ENCODE measurements around the gene CLASP1. TPM values are rescaled to one million over a fixed set of nuclear protein-coding genes. Genes with fewer than 3 reads are reported as not detected.

Gene CLASP1
- polyA plus RNA-seq, 1 experiment: 12.8 TPM

- no peak for TF ChIP-seq CTCF (IDR thresholded peaks at IDR 0.05; ENCODE audit: low read depth, low read length)
- DNase-seq (ENCODE audit: low read depth, low spot score): no peak
- CTCF ChIA-PET: interaction anchor here (0.7 to 2.6 kb wide), 5 partner anchors 9 to 99 kb away, joined by 3 to 10 read pairs (median 3); partner anchors contain the start of gene RNU4ATAC
- Histone ChIP-seq H3K27me3 (ENCODE audit: control insufficient read depth, insufficient read depth, low read length) (no peaks in the 10 kb centered on the region), H3K4me3 (ENCODE audit: low read depth, low read length) (no peak overlapping the region), H3K27ac (ENCODE audit: low read depth, low read length) (no peak overlapping the region), H3K9me3 (ENCODE audit: control insufficient read depth, insufficient read depth, low read length) (no peaks in the 10 kb centered on the region)
- POLR2A ChIA-PET: interaction anchor here (2.6 kb wide), 1 partner anchor 99 kb away, joined by 8 read pairs; the partner anchor contains the start of gene RNU4ATAC
Observed at GRCh38 chr2:121431214-121431613, 218.0 kb downstream of the CLASP1 start.

DNA sequence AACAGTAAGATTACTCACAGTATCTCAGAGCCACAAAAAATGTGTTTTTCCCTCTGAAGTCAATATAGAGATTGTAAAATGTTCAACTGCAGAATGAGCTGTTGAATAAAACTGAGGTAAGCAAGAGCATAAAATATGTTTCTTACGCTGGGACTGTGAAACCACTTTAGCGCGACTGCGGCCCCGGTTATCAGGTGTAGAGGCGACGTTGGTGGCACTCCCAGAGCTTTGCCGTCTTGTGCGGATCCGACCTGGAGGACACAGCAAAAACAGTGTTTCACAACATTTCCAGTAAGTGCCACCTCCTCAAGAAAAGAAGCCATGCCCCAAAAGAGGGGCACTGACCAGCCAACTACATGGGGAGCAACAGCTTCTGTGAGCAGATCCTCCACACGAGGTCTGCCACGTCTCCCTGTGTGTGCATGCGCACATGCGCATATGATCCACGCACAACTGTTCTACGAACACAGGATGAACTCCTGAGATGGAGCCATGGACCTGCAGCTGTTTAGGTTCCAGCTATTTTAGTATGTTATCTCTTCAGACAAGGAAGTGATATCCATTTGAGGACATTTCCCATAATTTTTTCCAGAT lies 219.2 kb downstream of the CLASP1 start:
- Histone ChIP-seq H3K27me3 (ENCODE audit: control insufficient read depth, insufficient read depth, low read length) (no peaks in the 10 kb centered on the region), H3K9me3 (ENCODE audit: control insufficient read depth, insufficient read depth, low read length) (no peaks in the 10 kb centered on the region), H3K27ac (ENCODE audit: low read depth, low read length) (no peak overlapping the region), H3K4me3 (ENCODE audit: low read depth, low read length) (no peak overlapping the region)
- ChIA-PET POLR2A (interaction anchor here (2.6 kb wide), 1 partner anchor 101 kb away, joined by 8 read pairs; the partner anchor contains the start of gene RNU4ATAC), CTCF (interaction anchor here (0.6 to 2.6 kb wide), 3 partner anchors 11 to 74 kb away, joined by 3 to 10 read pairs (median 6); no protein-coding TSS in a partner anchor)
- DNase-seq (ENCODE audit: low read depth, low spot score): no peak
- no peak for TF ChIP-seq CTCF (IDR thresholded peaks at IDR 0.05; ENCODE audit: low read depth, low read length)

GRCh38 chr2:121429119-121429903 lies 220.0 kb downstream of the CLASP1 start:
- POLR2A ChIA-PET: interaction anchor here (2.6 kb wide), 1 partner anchor 101 kb away, joined by 8 read pairs; the partner anchor contains the start of gene RNU4ATAC
- H3K9me3 ChIP-seq (ENCODE audit: control insufficient read depth, insufficient read depth, low read length): no peaks in the 10 kb centered on the region
- no peak for TF ChIP-seq CTCF (IDR thresholded peaks at IDR 0.05; ENCODE audit: low read depth, low read length)
- no peak for DNase-seq (ENCODE audit: low read depth, low spot score)
- H3K27ac ChIP-seq (ENCODE audit: low read depth, low read length): no peak overlapping the region
- CTCF ChIA-PET: interaction anchor here (0.6 to 2.6 kb wide), 4 partner anchors 27 to 73 kb away, joined by 5 to 10 read pairs (median 6); no protein-coding TSS in a partner anchor
- no peaks in the 10 kb centered on the region for H3K27me3 ChIP-seq (ENCODE audit: control insufficient read depth, insufficient read depth, low read length)
- H3K4me3 ChIP-seq (ENCODE audit: low read depth, low read length): no peak overlapping the region

GRCh38 chr2:121427187-121427689 lies 222.0 kb downstream of the CLASP1 start:
- H3K4me3 ChIP-seq (ENCODE audit: low read depth, low read length): no peak overlapping the region
- ChIA-PET CTCF (interaction anchor here (2.0 kb wide), 1 partner anchor 25 kb away, joined by 6 read pairs; no protein-coding TSS in a partner anchor), POLR2A (interaction anchor here (0.6 kb wide), 1 partner anchor 104 kb away, joined by 5 read pairs; no protein-coding TSS in a partner anchor)
- TF ChIP-seq CTCF (IDR thresholded peaks at IDR 0.05; ENCODE audit: low read depth, low read length): no peak
- H3K9me3 ChIP-seq (ENCODE audit: control insufficient read depth, insufficient read depth, low read length): no peaks in the 10 kb centered on the region
- no peak overlapping the region for H3K27ac ChIP-seq (ENCODE audit: low read depth, low read length)
- no peaks in the 10 kb centered on the region for H3K27me3 ChIP-seq (ENCODE audit: control insufficient read depth, insufficient read depth, low read length)
- DNase-seq (ENCODE audit: low read depth, low spot score): no peak
